ENCODE results near the gene TDRKH. TPM values are rescaled to one million over a fixed set of nuclear protein-coding genes. Genes with fewer than 3 reads are reported as not detected.

TDRKH gene
- total and polyA plus RNA-seq, 4 donors, result 1.5 to 6.7 (median 3.8) TPM

DNA sequence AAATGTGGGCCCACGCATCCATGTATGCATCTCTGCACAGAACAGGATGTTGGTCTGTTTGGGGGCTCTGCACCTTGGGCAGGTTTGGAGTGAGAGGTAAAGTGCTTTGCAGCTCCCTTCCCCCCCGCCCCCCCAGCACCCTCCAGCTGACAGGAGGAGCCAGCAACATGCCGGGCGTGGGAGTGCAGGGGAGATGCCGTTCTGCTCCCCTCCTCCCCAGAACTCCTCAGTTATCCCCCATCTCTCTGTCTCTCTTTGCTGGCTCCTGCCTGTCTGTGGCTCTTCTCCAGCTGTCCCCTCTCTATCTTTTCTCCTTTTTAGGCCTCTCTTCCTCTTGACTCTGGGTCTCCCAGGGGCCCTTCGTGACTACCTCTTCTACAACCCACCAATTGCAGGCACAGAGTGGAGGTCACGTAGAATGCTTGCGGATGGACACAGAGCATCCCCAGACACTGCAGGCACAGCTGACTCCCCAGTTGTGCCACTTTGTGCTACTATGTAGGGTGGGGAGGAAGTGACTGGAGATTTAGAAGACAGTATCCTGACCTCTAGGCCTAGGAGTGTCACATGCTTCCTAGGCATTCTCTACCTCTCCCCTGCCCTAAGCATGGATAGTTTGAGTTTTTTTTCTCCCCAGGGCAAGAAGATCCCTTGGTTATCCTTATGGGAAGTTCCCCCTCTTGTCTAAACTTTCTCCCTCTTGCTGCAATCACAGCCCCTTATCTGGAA is 43.0 kb upstream of the TDRKH start:
- peaks cover 0 to 2% (median under 1%) of the 10 kb centered on the region in 4 donors for H3K36me3 ChIP-seq (ENCODE audit: control insufficient read depth in 4 of 4, insufficient read depth in 3 of 4, low read depth in 1 of 4, low read length in 3 of 4)
- H3K4me1 ChIP-seq (ENCODE audit: control insufficient read depth in 4 of 4, insufficient read depth in 4 of 4, low read length in 3 of 4), result peaks cover 34 to 81% (median 69%) of the 10 kb centered on the region in 4 donors
- H3K9ac ChIP-seq (ENCODE audit: low read depth in 1 of 2, low read length in 2 of 2), result peak overlapping the region in 1 of 2 donors; percentile 36
- H3K27me3 ChIP-seq (ENCODE audit: control insufficient read depth in 4 of 4, insufficient read depth in 4 of 4, low read length in 3 of 4), result no peaks in the 10 kb centered on the region
- WGBS, result 42% methylated on average over 8 of the region's 8 CpGs
- DNase-seq (ENCODE audit: low spot score), result no peak
- H3K9me3 ChIP-seq (ENCODE audit: control insufficient read depth in 4 of 4, low read length in 3 of 4), result no peaks in the 10 kb centered on the region
- TF ChIP-seq HNF4A (conservative IDR thresholded peaks at IDR 0.05), result no peak
- TF ChIP-seq, protein P1, sequence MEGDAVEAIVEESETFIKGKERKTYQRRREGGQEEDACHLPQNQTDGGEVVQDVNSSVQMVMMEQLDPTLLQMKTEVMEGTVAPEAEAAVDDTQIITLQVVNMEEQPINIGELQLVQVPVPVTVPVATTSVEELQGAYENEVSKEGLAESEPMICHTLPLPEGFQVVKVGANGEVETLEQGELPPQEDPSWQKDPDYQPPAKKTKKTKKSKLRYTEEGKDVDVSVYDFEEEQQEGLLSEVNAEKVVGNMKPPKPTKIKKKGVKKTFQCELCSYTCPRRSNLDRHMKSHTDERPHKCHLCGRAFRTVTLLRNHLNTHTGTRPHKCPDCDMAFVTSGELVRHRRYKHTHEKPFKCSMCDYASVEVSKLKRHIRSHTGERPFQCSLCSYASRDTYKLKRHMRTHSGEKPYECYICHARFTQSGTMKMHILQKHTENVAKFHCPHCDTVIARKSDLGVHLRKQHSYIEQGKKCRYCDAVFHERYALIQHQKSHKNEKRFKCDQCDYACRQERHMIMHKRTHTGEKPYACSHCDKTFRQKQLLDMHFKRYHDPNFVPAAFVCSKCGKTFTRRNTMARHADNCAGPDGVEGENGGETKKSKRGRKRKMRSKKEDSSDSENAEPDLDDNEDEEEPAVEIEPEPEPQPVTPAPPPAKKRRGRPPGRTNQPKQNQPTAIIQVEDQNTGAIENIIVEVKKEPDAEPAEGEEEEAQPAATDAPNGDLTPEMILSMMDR (IDR thresholded peaks at IDR 0.05; ENCODE audit: low read depth, low read length, missing input control), result no peak
- no peak for TF ChIP-seq SP1 (IDR thresholded peaks at IDR 0.05)
- no peak for TF ChIP-seq HNF4G (IDR thresholded peaks at IDR 0.05)
- TF ChIP-seq JUND (IDR thresholded peaks at IDR 0.05), result no peak
- TF ChIP-seq FOXA1 (IDR thresholded peaks at IDR 0.05), result no peak
- TF ChIP-seq FOXA2 (IDR thresholded peaks at IDR 0.05), result no peak
- TF ChIP-seq GABPA (IDR thresholded peaks at IDR 0.05 in 1 of 2, conservative IDR thresholded peaks at IDR 0.05 in 1 of 2), result no peak
- TF ChIP-seq MAX (IDR thresholded peaks at IDR 0.05), result no peak
- TF ChIP-seq NR2F2 (IDR thresholded peaks at IDR 0.05), result no peak
- no peak for TF ChIP-seq EGR1 (IDR thresholded peaks at IDR 0.05; ENCODE audit: low read depth in 2 of 2)
- no peak for TF ChIP-seq REST (IDR thresholded peaks at IDR 0.05)
- TF ChIP-seq, protein P2, sequence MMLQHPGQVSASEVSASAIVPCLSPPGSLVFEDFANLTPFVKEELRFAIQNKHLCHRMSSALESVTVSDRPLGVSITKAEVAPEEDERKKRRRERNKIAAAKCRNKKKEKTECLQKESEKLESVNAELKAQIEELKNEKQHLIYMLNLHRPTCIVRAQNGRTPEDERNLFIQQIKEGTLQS (IDR thresholded peaks at IDR 0.05), result no peak
- no peak for TF ChIP-seq RAD21 (IDR thresholded peaks at IDR 0.05)
- TF ChIP-seq, protein P3, sequence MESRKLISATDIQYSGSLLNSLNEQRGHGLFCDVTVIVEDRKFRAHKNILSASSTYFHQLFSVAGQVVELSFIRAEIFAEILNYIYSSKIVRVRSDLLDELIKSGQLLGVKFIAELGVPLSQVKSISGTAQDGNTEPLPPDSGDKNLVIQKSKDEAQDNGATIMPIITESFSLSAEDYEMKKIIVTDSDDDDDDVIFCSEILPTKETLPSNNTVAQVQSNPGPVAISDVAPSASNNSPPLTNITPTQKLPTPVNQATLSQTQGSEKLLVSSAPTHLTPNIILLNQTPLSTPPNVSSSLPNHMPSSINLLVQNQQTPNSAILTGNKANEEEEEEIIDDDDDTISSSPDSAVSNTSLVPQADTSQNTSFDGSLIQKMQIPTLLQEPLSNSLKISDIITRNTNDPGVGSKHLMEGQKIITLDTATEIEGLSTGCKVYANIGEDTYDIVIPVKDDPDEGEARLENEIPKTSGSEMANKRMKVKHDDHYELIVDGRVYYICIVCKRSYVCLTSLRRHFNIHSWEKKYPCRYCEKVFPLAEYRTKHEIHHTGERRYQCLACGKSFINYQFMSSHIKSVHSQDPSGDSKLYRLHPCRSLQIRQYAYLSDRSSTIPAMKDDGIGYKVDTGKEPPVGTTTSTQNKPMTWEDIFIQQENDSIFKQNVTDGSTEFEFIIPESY (IDR thresholded peaks at IDR 0.05), result no peak
- no peak for TF ChIP-seq TAF1 (conservative IDR thresholded peaks at IDR 0.05)
- TF ChIP-seq RXRA (IDR thresholded peaks at IDR 0.05), result no peak
- no peak for TF ChIP-seq YY1 (IDR thresholded peaks at IDR 0.05)
- H3K4me3 ChIP-seq (ENCODE audit: low read depth in 1 of 3, low read length in 3 of 3), result peak overlapping the region in 2 of 3 donors; percentile 27 to 65
- H3K27ac ChIP-seq (ENCODE audit: low read depth in 1 of 2, low read length in 2 of 2), result peak overlapping the region; percentile 81 to 94
